GM03348 (cell line): Measurements from ENCODE around the gene PTPRU.

ENCODE experiments used
- DNase-seq: peaks from one replicate; pipeline ENCODE4 v3.0.0; 2012; ENCODE audit warnings: low spot score

The PTPRU gene

GRCh38 chr1:29365906-29366670, 129.8 kb downstream of the PTPRU start:
- no peak for DNase-seq

DNA sequence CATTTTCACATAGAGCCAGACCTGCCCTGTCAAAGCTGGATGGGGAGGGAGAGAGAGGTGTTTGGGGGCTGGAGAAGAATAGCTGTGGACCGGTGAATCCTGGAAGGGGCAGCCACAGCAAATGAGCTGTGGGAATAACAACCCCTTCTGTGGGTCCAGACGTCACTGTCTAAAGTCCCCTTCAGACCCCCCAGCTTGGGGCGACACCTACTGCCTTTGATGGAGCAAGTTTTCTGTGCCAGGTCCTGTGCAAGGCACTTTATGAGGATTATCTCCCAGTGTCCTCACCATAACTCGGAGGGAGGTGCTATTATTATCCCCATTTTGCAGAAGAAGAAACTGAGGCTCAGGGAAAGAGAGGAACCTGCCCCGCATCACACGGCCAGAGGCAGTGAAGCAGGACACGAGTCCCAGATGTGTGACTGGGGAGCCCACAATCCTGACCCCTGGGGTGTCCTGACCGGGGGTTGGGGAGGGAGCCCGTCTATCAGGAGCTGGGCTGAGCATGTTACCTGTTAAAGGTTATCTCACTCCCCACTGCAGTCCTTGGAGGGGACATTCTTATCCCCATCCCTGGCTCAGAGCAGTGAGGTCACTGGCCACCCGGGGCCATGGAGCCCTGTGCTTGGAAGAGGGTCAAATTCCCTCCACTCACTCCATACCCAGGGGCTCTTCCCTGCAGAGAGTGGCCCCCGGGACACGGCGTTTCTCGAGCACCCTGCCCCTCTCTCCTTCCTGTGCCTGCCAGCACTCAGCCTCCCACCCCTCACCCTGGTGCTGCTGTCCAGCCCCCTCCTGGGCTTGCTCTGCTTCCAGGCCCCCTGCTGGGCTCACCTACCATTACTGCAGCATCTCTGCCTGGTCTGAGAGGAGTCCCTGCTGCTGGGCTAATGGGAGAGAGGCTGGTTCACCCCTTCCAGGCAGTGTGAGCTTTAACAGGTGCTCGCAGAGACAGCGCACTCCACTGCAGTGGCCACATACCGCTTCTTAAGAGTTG, 132.9 kb downstream of the PTPRU start:
- no peak for DNase-seq

GRCh38 chr1:29370067-29370466, 133.7 kb downstream of the PTPRU start:
- no peak for DNase-seq

GRCh38 chr1:29371332-29371731, 135.0 kb downstream of the PTPRU start:
- no peak for DNase-seq

DNA sequence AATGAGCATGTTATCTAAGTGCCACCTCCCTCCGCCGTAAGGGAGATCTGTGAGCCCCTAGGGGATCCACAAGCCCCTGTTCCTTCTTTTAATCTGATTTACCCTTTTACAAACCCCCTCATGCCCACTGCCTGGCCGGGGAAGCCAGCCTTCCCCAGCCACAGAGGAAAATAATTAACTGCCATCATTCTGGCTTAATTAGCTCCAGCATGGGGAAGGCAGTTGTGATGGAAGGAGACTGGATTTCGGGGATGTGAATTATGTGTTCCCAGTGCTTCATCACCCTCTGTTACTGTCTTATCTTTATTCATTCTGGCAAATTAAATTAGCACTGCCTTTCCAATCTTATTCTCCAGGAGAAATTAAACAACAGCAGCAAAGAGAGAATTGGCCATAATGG, 135.8 kb downstream of the PTPRU start:
- no peak for DNase-seq
